Erythroblast (primary cell): Measurements from ENCODE around the gene FRRS1L.
A peak's percentile ranks its signal among the peaks of the same experiment; 100 is the strongest.

Experiments
- DNase-seq, 2 experiments: peaks; one replicate each; lab custom pipeline; 2025; lab: John Stamatoyannopoulos, UW
- GATA1 ChIP-seq: IDR thresholded peaks from 2 replicates; pipeline ENCODE4 v1.6.1; 2011; ENCODE audit warnings: low read depth, mild to moderate bottlenecking, control low read depth, low read length, moderate library complexity
- POLR2A ChIP-seq: IDR thresholded peaks from 2 replicates; pipeline ENCODE4 v1.6.1; 2011; ENCODE audit warnings: mild to moderate bottlenecking, low read length

Gene FRRS1L

DNA sequence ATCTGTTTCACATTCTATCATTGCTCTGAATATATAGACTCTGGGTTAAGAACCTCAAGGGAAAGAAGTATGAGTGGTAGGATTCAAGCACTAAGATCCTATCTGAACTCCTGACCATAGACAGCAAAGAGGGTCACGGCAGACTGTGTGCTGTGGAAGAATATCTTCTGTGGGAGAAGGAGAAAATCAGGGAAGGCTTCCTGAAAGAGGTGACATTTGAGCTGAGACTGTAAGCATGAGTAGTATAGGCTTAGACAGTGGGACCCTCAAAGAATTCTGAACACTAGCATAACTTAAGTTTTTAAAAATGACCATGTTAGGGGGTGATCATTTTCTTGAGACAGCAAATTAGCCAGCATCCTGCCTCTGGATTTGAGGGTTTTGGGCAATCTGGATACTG is 3.9 kb downstream of the FRRS1L start:
- no peak for TF ChIP-seq GATA1
- TF ChIP-seq POLR2A, result no peak
- DNase-seq, result no peak

DNA sequence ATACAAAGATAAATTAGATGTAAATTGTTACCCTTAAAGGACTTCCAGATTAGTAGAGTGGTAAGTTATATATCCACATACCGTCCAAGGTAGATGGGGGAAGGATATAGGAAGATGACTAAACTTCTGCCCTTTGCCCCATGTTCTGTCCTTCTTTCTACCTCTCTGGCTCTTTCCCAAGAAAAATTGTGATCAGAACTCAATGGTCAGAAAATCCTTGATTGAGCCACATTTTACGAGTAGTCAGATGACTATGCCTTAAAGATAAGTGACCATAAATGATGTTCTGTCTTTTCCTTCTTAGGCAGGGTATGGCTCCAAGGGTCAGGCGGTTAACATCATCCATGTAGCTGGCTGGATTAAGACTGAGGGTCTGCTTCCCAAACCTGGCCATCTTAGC is 4.4 kb downstream of the FRRS1L start:
- no peak for DNase-seq
- TF ChIP-seq GATA1 (no peak), POLR2A (no peak)

DNA sequence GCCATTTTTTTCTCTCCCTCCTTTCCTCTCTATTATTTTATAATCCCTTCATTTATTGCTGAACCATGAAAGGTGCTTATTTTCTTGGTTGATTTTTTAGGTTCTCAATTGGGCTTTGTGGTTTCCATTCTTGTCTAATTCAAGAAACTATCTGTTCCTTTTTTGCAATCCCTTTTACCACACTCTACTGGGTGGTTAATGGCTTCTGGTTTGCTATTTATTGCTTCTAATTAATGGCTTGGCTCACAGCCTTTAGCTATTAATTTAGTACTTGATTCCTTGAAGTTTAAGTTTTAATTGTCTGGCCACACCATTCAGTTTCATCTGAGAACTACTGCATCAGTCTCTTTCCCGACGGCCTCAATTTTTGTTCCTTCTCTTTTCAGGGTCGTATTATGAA is 5.6 kb downstream of the FRRS1L start:
- DNase-seq, result no peak

DNA sequence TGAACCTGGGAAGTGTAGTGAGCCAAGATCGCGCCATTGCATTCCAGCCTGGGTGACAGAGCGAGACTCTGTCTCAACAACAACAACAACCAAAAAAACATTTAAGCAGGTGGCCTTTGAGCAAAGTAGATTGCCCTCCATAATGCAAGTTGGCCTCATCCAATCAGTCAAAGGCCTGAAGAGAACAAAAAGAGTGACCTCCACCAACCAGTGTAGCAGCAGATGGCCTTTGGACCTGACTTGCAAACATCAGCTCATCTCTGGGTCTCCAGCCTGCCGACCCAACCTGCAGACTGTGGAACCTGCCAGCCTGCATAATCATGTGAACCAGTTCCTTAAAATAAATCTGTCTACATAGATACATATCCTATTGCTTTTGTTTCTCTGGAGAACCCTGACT is 7.5 kb downstream of the FRRS1L start:
- DNase-seq, result peak in 1 of 2 experiments; percentile 28
- TF ChIP-seq GATA1 (no peak), POLR2A (no peak)

More for the DNA sequence above, 5.6 kb downstream of the FRRS1L start:
- TF ChIP-seq GATA1 (no peak), POLR2A (no peak)

DNA sequence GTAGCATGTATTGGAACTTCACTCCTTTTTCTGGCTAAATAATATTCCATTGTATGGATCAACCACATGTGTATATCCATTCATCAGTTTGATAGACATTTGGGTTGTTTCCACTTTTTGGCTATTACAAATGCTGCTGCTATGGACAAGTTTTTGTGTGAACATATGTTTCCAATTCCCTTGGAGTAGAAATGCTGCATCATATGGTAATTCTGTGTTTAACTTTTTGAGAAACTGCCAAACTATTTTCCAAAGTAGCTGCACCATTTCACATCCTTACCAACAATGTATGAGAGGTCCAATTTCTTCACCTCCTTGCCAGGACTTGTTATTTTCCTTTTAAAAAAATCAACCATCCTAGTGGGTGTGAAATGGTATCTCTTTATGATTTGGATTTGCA is 8.4 kb downstream of the FRRS1L start:
- no peak for TF ChIP-seq POLR2A
- TF ChIP-seq GATA1, result no peak
- no peak for DNase-seq

DNA sequence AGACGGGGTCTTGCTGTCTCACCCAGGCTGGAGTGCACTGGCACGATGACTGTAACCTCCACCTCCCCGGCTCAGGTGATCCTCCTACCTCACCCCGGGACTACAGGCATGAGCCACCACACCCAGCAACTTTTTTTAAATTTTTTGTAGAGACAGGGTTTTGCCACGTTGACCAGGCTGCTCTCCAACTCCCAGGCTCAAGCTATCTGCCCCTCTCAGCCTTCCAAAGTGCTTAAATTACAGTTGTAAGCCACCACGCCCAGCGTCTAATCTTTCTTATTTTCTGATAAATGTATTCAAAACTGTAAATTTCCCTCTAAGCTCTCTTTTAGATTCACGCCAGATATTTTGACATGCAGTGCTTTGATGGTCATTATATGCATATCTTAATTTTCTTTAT is 10.3 kb downstream of the FRRS1L start:
- peak; percentile 80 to 92 for DNase-seq
- TF ChIP-seq GATA1 (no peak), POLR2A (no peak)

DNA sequence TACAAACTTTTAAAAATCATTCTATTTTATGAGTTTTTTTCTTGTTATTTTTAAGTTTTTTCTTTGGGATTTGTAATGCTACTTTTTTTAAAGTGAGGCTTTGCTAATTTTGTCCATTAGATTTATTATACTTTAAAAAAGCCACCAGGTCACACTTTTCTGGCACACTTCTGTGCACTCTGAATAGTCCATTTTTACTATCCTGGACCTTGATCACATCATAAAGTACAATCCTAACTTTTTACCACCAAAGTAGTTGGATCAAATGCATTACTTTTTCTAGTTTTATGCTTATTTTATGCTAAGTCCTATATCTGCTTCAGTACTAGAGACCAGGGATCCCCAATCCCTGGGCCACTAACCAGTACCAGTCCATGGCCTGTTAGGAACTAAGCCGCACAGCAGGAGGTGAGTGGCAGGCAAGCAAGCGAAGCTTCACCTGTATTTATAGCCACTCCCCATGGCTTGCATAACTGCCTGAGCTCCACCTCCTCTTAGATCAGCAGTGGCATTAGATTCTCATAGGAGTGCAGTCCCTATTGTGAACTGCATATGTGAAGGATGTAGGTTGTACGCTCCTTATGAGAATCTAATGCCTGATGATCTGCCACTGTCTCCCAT is 16.0 kb downstream of the FRRS1L start:
- DNase-seq, result no peak
- TF ChIP-seq GATA1, result no peak
- no peak for TF ChIP-seq POLR2A

DNA sequence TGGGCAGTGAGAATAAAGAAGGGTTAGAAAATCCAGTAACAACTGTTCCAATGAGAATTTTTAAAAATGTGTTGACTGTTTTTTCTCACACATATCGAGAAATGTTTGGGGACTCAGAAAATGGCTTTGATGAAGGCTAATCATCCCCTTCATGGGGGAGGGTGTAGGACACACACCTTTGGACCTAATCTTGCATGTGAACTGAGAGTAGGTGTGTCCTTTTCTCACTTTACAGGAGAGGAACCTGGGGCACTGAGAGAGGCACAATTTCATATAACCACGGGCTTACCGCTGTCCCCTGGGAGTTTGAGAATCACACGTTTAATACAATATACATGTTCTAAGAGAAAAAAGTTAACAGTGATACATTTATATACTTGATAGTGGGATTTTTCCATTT is 17.3 kb downstream of the FRRS1L start:
- TF ChIP-seq POLR2A (no peak), GATA1 (no peak)
- no peak for DNase-seq

DNA sequence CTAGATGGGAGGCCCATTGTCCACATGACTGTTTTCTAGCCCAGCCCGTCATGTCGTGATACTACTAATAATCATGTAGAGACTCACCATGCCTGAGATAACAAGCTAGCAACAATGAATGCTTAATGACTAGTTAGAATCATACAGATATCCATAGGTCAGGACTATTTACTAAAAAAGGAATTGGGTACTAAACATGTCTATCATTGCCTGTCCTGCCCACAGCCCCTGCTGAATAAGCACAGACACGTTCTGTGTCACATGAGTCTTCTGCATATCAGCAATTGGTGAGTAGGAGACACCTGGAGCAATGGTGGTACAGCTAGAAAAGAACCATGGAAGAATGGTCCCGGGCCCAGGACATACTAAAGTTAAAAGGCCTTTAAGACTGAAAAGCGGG is 18.0 kb downstream of the FRRS1L start:
- TF ChIP-seq GATA1, result no peak
- TF ChIP-seq POLR2A, result no peak

DNA sequence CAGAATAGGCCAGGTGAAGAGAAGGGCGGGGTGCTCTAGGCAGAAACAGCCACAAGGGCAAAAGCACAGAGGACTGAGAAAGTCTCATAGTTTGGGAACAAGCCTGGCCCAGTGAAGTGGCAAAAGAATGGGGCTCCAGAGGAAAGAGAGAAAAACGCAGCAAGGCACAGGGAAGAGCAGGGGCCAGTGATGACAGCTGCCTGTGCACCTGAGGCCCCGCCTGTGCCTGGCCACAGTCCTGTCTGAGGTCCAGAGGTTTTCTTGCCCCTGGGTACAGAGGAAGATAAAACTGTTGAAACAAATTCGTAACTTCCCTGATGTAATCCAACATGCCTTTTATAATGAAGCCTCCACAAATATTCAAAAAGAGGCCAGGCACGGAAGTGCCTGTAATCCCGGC is 22.0 kb downstream of the FRRS1L start:
- no peak for TF ChIP-seq GATA1
- TF ChIP-seq POLR2A, result no peak
- DNase-seq, result no peak

More for the DNA sequence above, 18.0 kb downstream of the FRRS1L start:
- peak; percentile 22 to 46 for DNase-seq

DNA sequence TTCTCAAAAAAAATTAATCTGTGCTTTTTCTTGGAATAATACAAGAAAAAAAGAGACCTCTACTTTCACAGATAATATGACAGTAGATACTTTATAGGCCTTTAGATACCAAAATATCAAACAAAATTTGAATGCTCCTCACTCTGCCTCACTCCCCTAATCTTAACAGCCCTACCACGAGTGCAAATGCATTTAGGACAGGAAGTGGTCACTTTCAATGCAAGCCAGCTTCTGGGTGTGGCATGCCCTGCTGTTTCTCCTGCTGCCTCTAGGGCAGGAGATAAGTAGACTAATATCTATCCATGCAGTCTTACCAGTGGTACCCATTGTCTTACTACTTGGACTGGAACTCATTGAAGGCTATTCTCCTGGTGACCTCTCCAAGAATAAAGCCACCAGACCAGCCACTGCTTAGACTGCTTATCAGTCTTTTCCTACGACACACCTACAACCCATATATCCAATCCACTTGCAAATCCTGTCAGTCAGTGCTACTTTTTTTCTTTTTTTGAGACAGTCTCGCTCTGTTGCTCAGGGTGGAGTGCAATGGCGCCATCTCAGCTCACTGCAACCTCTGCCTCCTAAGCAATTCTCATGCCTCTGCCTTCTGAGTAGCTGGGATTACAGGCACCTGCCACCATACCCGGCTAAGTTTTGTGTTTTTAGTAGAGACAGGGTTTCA is 23.0 kb downstream of the FRRS1L start:
- TF ChIP-seq POLR2A (no peak), GATA1 (no peak)
- peak; percentile 72 to 87 for DNase-seq

DNA sequence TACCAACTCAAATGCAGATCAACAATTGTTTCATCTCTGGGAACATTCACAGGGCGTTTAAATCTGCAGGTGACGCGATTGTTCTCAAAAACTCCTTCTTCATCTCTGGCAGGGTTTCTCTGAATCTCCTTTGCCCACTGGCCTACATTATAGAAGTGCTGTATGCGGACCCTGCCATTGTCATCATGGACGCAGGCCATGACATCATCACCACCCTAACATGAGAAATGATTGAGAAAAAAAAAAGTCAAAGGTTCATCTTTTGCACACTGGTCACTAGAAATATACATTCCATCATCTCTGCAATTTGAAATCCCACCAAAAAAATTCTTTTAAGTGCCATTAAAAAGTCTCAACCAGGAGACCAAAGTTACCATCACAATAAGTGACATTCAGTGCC is 25.7 kb downstream of the FRRS1L start:
- no peak for TF ChIP-seq GATA1
- no peak for TF ChIP-seq POLR2A

DNA sequence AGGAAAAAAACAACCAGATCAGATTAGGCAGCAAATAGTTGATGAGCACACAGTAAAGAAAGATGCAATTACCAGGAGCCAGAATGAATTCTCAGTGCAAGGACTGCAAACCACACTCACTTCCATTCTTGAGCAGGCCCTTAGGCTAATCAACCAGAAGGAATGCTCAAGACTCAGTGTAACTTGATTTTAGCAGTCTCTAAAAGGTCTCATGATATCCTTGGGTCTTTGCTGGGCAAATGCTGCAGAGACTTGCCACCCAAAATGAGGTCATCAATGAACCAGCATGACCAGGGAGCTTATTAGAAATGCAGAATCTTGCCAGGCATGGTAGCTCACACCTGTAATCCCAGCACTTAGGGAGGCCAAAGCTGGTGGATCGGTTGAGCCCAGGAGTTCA is 27.2 kb downstream of the FRRS1L start:
- peak in 1 of 2 experiments; percentile 55 for DNase-seq
- TF ChIP-seq POLR2A, result no peak
- TF ChIP-seq GATA1, result no peak

More for the DNA sequence above, 25.7 kb downstream of the FRRS1L start:
- no peak for DNase-seq

DNA sequence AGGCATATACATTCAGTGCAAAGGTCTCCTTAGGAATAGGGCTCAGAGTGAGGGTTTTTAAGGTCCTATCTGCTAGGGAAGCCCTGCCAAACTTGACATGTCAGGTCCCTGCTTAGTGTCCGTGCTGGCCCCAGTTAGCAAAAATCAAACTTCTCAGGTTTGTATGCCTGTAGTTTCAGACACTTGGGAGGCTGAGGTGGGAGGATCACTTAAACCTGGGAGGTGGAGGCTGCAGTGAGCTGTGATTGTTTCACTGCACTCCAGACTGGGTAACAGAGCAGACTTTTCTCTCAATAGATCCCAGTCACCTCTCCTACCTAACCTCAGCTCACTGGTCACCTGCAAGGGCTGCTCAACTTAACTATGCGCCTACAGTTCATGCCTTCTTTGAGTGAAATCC is 28.6 kb downstream of the FRRS1L start:
- no peak for DNase-seq
- no peak for TF ChIP-seq GATA1
- TF ChIP-seq POLR2A, result no peak

DNA sequence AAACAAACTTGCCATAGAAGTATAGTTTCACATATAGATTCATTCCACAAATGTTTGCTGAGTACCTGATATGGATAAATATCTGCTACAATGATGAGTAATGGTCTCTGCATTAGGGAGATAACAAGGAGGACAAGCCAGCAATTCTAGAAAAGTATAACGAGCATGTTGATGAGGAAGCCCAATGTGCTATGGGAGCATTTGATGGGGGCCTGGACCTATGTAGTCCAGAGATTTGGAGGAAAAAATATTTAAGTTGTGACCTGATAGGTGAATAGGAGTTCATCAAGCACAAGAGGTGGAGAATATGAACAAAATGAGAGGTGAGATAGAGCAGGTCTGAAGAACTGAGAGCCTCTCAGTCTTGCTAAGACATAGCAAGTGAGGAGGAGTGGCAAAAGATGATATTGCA is 32.9 kb downstream of the FRRS1L start:
- no peak for TF ChIP-seq POLR2A
- TF ChIP-seq GATA1, result peak; percentile 41
- DNase-seq, result peak; percentile 84 to 92

DNA sequence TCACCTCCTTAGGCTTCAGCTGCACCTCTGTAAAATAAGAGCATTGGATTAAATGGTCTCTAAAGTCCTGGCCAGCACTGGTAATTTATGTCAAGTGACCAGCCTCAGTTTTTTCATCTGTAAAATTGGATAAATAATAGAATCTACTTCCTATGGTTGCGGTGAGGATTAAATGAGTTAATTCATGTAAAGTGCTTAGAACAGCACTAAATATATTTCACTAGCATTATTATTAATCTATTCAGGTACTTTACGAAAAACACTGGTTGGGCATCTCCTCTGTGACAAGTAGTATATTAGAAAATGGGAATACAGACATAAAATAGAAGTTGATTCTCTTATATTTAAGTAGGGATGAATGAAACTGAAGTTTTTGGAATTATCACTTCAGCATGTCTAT is 33.5 kb downstream of the FRRS1L start:
- TF ChIP-seq GATA1 (no peak), POLR2A (no peak)
- no peak for DNase-seq
